ENCODE measurements around the gene ZFAND5. TPM values are rescaled to one million over a fixed set of nuclear protein-coding genes. Genes with fewer than 3 reads are reported as not detected.

The ZFAND5 gene
- total and polyA plus RNA-seq, 10 of the 15 experiments (the other 5 are each of a cell fraction or from before 2014, with no cell fraction given): 22.5 to 107 (median 63.3) TPM

- ChIA-PET POLR2A (interaction anchor here (0.6 kb wide), 1 partner anchor 49 kb away, joined by 5 read pairs; no protein-coding TSS in a partner anchor), SMC1A (ENCODE audit: uncharacterized antibody, unreplicated experiment) (interaction anchor here (0.6 to 2.4 kb wide), 3 partner anchors 9 to 243 kb away, joined by 3 to 5 read pairs (median 3); no protein-coding TSS in a partner anchor), CTCF (interaction anchor here (0.6 to 1.0 kb wide), 2 partner anchors 14 to 201 kb away, joined by 3 to 5 read pairs; no protein-coding TSS in a partner anchor), RAD21 (ENCODE audit: unreplicated experiment) (interaction anchor here (0.8 to 1.7 kb wide), 4 partner anchors 8 to 110 kb away, joined by 3 to 5 read pairs (median 4); no protein-coding TSS in a partner anchor)
- Histone ChIP-seq H3K9me3 (replicated peaks; ENCODE audit: control insufficient read depth, insufficient read depth, low read length) (no peaks in the 10 kb centered on the region), H2AFZ (ENCODE audit: control insufficient read depth, low read depth, low read length) (no peak overlapping the region), H3K9ac (ENCODE audit: control insufficient read depth, insufficient read depth, low read length) (no peak overlapping the region), H3K36me3 (ENCODE audit: control insufficient read depth in 2 of 2, insufficient read depth in 2 of 2, low read length in 1 of 2) (no peaks in the 10 kb centered on the region), H3K27me3 (replicated peaks in 1 of 2; ENCODE audit: control insufficient read depth in 2 of 2, insufficient read depth in 2 of 2, low read length in 1 of 2) (no peaks in the 10 kb centered on the region), H4K20me1 (ENCODE audit: control insufficient read depth, insufficient read depth) (no peaks in the 10 kb centered on the region), H3K27ac (ENCODE audit: control insufficient read depth, insufficient read depth) (no peak overlapping the region), H3K4me1 (ENCODE audit: control insufficient read depth, insufficient read depth, low read length) (no peaks in the 10 kb centered on the region), H3K4me3 (no peak overlapping the region), H3K79me2 (ENCODE audit: control insufficient read depth, insufficient read depth, low read length) (no peaks in the 10 kb centered on the region), H3K4me2 (ENCODE audit: control insufficient read depth, insufficient read depth) (no peak overlapping the region)
- FAIRE-seq (no peak), ATAC-seq (no peak), DNase-seq (ENCODE audit: low read depth, low spot score) (no peak)
- TF ChIP-seq EP300 (IDR thresholded peaks at IDR 0.05; ENCODE audit: borderline replicate concordance in 1 of 2, control insufficient read depth in 1 of 2, low read depth in 2 of 2, low read length in 2 of 2) (no peak), TCF3 (IDR thresholded peaks at IDR 0.05; ENCODE audit: borderline replicate concordance, insufficient read depth, low read depth, low read length) (no peak), CBFB (IDR thresholded peaks at IDR 0.05; ENCODE audit: low read depth) (no peak), MTA2 (IDR thresholded peaks at IDR 0.05; ENCODE audit: low read depth) (no peak), RUNX3 (IDR thresholded peaks at IDR 0.05; ENCODE audit: low read length) (no peak), YY1 (IDR thresholded peaks at IDR 0.05; ENCODE audit: low read depth, low read length) (no peak), POU2F2 (IDR thresholded peaks at IDR 0.05; ENCODE audit: borderline replicate concordance, low read depth, low read length) (no peak), ELK1 (IDR thresholded peaks at IDR 0.05; ENCODE audit: low read depth, low read length) (no peak), JUND (IDR thresholded peaks at IDR 0.05; ENCODE audit: low read depth, low read length) (no peak), RELB (IDR thresholded peaks at IDR 0.05; ENCODE audit: low read depth) (no peak), SUZ12 (IDR thresholded peaks at IDR 0.05; ENCODE audit: unreplicated experiment) (no peak), POLR2AphosphoS5 (IDR thresholded peaks at IDR 0.05; ENCODE audit: low read length) (no peak), CHD1 (IDR thresholded peaks at IDR 0.05; ENCODE audit: low read depth, low read length) (no peak), SREBF1 (IDR thresholded peaks at IDR 0.05; ENCODE audit: low read length) (no peak), RFX5 (IDR thresholded peaks at IDR 0.05; ENCODE audit: low read depth, low read length) (no peak), HDGF (IDR thresholded peaks at IDR 0.05) (no peak), NFYB (IDR thresholded peaks at IDR 0.05; ENCODE audit: insufficient read depth, low read depth, low read length) (no peak), PAX8 (IDR thresholded peaks at IDR 0.05) (no peak)
- no TSS peak for BruUV-seq (replicated peaks)
- in situ Hi-C loops (cut with MboI) (no loop called here), intact Hi-C loops (cut with micrococcal nuclease; ENCODE audit: unreplicated experiment) (no loop called here)
- WGBS (ENCODE audit: insufficient coverage, insufficient replicate concordance, low lambda C conversion rate, missing lambda C conversion rate): 69% methylated on average over 2 of the region's 2 CpGs
Observed at GRCh38 chr9:72390907-72391306, 25.9 kb upstream of the ZFAND5 start.
